Activated T-cell treated with anti-CD3 and anti-CD28 coated beads, Interleukin-2, amount 50 U/mL, for 72 hours (primary cell): Measurements from ENCODE around the gene MGAT5. TPM values are rescaled to one million over a fixed set of nuclear protein-coding genes. Genes with fewer than 3 reads are reported as not detected.
A peak's percentile ranks its signal among the peaks of the same experiment; 100 is the strongest.
"Not testable (repeated sequence)": the region's sequence is repeated elsewhere in the genome, so short reads cannot be mapped to it uniquely, and the experiment has no call there.

Experiments used
- ATAC-seq, 2 donors: fragments of 150-1000 bp; cut with Tn5 transposase; replicated peaks in 1 of 2; 2 replicates each; pipeline ENCODE4 v1.10.0; 2021; ENCODE audit warnings: moderate library complexity in 2 of 2, mild to moderate bottlenecking in 1 of 2
- DNase-seq, 2 donors: peaks; one replicate each; pipeline ENCODE4 v3.0.0; 2021 to 2022; ENCODE audit warnings: mixed read lengths in 1 of 2
- H3K27ac Mint-ChIP-seq: one replicate; pipeline ENCODE4 v1.8.0; 2022; ENCODE audit warnings: mild to moderate bottlenecking, moderate library complexity, mixed read lengths
- H3K27me3 Mint-ChIP-seq: one replicate; pipeline ENCODE4 v1.8.0; 2022; ENCODE audit warnings: low read depth, mixed read lengths
- H3K36me3 Mint-ChIP-seq, 2 donors: one replicate each; pipeline ENCODE4 v1.8.0; 2022; ENCODE audit warnings: mixed read lengths in 2 of 2, mild to moderate bottlenecking in 1 of 2; ENCODE audit not compliant: insufficient read depth in 2 of 2
- H3K4me1 Mint-ChIP-seq: one replicate; pipeline ENCODE4 v1.8.0; 2022; ENCODE audit warnings: low read depth, mixed read lengths
- H3K4me3 Mint-ChIP-seq, 2 donors: one replicate each; pipeline ENCODE4 v1.8.0; 2022; ENCODE audit warnings: mild to moderate bottlenecking in 2 of 2, mixed read lengths in 2 of 2, moderate library complexity in 2 of 2
- H3K9me3 Mint-ChIP-seq, 2 donors: one replicate each; pipeline ENCODE4 v1.8.0; 2022; ENCODE audit warnings: mixed read lengths in 2 of 2
- total RNA-seq, 2 donors: library from RNA; stranded (reverse); gene quantifications; one replicate each; pipeline ENCODE4 v1.2.3, GENCODE V29; 2022

MGAT5 gene
- total RNA-seq, 2 donors from 2014 or later, result 10.9 to 16.2 TPM

- peaks cover 0 to 2% of the 10 kb centered on the region in 2 donors for H3K36me3 Mint-ChIP-seq
- ATAC-seq, result no peak
- no peak overlapping the region for H3K27ac Mint-ChIP-seq
- no peak for DNase-seq
- H3K4me3 Mint-ChIP-seq, result no peak overlapping the region
- peaks cover 0 to 2% of the 10 kb centered on the region in 2 donors for H3K9me3 Mint-ChIP-seq
- H3K4me1 Mint-ChIP-seq, result peaks cover 36% of the 10 kb centered on the region
- no peaks in the 10 kb centered on the region for H3K27me3 Mint-ChIP-seq
Observed at GRCh38 chr2:134293719-134294537, 40.1 kb downstream of the MGAT5 start.

- H3K9me3 Mint-ChIP-seq, DNase-seq, H3K27ac Mint-ChIP-seq, ATAC-seq, H3K27me3 Mint-ChIP-seq, H3K36me3 Mint-ChIP-seq, H3K4me3 Mint-ChIP-seq: not testable (repeated sequence)
- H3K4me1 Mint-ChIP-seq, result peaks cover 36% of the 10 kb centered on the region
Observed at GRCh38 chr2:134294598-134294997, 40.7 kb downstream of the MGAT5 start.

DNA sequence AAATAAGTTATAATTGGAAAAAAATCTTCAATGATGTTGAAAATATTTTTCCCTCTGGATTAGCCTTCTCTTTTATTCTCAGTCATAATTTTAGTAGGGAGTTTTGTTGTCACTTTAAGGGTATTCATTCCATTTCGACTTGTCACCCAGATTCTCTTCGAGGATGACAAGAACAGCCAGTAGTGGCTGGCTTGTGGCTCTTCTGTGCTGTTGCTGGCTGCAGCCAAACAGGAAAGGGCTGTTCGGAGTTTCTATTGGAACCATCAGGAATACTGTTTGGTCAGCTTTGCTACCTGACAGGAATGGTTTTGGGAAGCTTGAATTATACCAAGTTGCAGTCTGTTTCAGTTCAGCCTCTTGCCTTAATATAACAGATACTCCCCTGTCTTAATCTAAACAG lies 41.6 kb downstream of the MGAT5 start:
- no peaks in the 10 kb centered on the region for H3K27me3 Mint-ChIP-seq

DNA sequence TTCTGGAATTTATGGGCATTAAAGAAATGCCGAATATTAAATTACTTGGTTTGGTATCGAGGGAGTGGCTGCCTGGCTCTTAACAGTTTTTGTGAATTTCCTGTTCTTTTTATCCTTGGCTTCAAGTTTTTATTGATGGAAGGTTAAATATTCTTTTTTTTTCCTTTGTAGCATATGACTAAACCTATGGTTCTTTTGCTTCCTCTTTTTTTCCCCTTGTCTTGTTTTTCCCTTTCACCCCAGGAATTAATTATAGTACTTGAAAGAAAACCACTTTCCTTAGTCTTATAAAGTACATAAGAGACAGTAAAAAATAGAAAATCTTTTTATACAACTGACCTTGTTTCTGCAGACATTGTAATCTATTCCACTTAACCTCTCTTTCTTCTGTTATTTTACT lies 42.4 kb downstream of the MGAT5 start:
- DNase-seq (no peak), ATAC-seq (no peak)
- Mint-ChIP-seq H3K4me3 (no peak overlapping the region), H3K9me3 (peaks cover 0 to 2% of the 10 kb centered on the region in 2 donors), H3K27me3 (no peaks in the 10 kb centered on the region), H3K4me1 (peaks cover 52% of the 10 kb centered on the region), H3K27ac (no peak overlapping the region), H3K36me3 (peaks cover 0 to 3% of the 10 kb centered on the region in 2 donors)

More for the DNA sequence above, 41.6 kb downstream of the MGAT5 start:
- Mint-ChIP-seq H3K27ac (peak overlapping the region; percentile 34), H3K4me1 (peaks cover 44% of the 10 kb centered on the region), H3K9me3 (peaks cover 0 to 2% of the 10 kb centered on the region in 2 donors), H3K4me3 (no peak overlapping the region), H3K36me3 (peaks cover 0 to 3% of the 10 kb centered on the region in 2 donors)
- DNase-seq, result no peak
- no peak for ATAC-seq

- DNase-seq (no peak), ATAC-seq (no peak)
- peaks cover 0 to 3% of the 10 kb centered on the region in 2 donors for H3K36me3 Mint-ChIP-seq
- H3K27ac Mint-ChIP-seq, result no peak overlapping the region
- H3K9me3 Mint-ChIP-seq, result peaks cover 0 to 2% of the 10 kb centered on the region in 2 donors
- no peaks in the 10 kb centered on the region for H3K27me3 Mint-ChIP-seq
- no peak overlapping the region for H3K4me3 Mint-ChIP-seq
- peaks cover 61% of the 10 kb centered on the region for H3K4me1 Mint-ChIP-seq
Observed at GRCh38 chr2:134299334-134299733, 45.5 kb downstream of the MGAT5 start.

GRCh38 chr2:134300585-134300984 lies 46.7 kb downstream of the MGAT5 start:
- peaks cover 0 to 2% of the 10 kb centered on the region in 2 donors for H3K9me3 Mint-ChIP-seq
- DNase-seq (no peak), ATAC-seq (no peak)
- H3K4me1 Mint-ChIP-seq, result peaks cover 64% of the 10 kb centered on the region
- peaks cover 0 to 3% of the 10 kb centered on the region in 2 donors for H3K36me3 Mint-ChIP-seq
- peak overlapping the region; percentile 16 for H3K27ac Mint-ChIP-seq
- no peaks in the 10 kb centered on the region for H3K27me3 Mint-ChIP-seq
- no peak overlapping the region for H3K4me3 Mint-ChIP-seq

DNA sequence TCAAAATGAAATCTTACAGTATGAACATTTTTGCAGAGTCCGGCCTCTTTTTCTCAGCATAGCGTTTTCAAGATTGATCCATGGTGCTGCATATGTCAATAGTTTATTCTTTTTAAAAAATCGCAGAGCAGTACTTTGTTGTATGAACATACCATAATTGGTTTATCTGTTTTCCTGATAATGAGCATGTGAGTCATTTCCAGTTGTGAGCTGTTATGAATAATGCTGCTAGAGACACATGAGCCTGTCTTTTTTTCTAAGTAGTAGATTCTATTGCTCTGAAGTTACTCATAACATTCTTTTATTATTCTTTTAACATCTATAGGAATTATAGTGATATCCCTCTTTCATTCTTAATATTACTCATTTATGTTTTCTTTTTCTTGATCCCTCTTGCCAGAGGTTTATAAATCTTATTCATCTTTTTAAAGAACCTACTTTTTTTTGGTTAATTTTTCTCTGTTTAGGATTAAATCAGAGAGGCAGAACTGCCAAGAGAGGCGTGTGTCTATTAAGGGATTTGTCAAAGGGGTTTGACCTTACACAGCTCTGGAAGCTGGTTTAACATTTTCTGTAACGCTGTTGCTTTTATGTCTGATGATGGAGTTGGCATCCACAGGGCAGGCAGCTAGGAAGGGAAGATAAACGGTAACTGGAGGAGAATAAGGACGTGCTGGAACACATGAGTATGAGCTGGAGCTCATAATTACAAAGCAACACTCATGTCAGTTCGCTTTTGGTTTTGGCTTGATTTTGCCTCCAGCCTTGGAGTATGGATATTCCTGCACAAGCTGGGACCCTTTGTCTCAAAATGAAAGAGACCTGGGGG lies 47.4 kb downstream of the MGAT5 start:
- ATAC-seq (peak; percentile 90 to 94), DNase-seq (no peak)
- H3K27me3 Mint-ChIP-seq, result no peaks in the 10 kb centered on the region
- H3K36me3 Mint-ChIP-seq, result peaks cover 0 to 3% of the 10 kb centered on the region in 2 donors
- peak overlapping the region; percentile 83 for H3K27ac Mint-ChIP-seq
- peaks cover 60% of the 10 kb centered on the region for H3K4me1 Mint-ChIP-seq
- peak overlapping the region in 1 of 2 donors; percentile 66 for H3K4me3 Mint-ChIP-seq
- peaks cover 0 to 2% of the 10 kb centered on the region in 2 donors for H3K9me3 Mint-ChIP-seq

- ATAC-seq (no peak), DNase-seq (no peak)
- Mint-ChIP-seq H3K4me3 (peak overlapping the region in 1 of 2 donors; percentile 60), H3K27me3 (no peaks in the 10 kb centered on the region), H3K36me3 (peaks cover 0 to 3% of the 10 kb centered on the region in 2 donors), H3K9me3 (no peaks in the 10 kb centered on the region), H3K4me1 (peaks cover 59% of the 10 kb centered on the region), H3K27ac (peak overlapping the region; percentile 83)
Observed at GRCh38 chr2:134301928-134302260, 48.0 kb downstream of the MGAT5 start.

GRCh38 chr2:134304394-134305108 lies 50.7 kb downstream of the MGAT5 start:
- Mint-ChIP-seq H3K4me1 (peaks cover 78% of the 10 kb centered on the region), H3K27me3 (no peaks in the 10 kb centered on the region), H3K27ac (no peak overlapping the region), H3K9me3 (peaks cover 2% of the 10 kb centered on the region in 2 donors), H3K4me3 (peak overlapping the region in 1 of 2 donors; percentile 48), H3K36me3 (peaks cover 0 to 1% of the 10 kb centered on the region in 2 donors)
- ATAC-seq, result no peak
- no peak for DNase-seq

- no peaks in the 10 kb centered on the region for H3K36me3 Mint-ChIP-seq
- peak overlapping the region in 1 of 2 donors; percentile 48 for H3K4me3 Mint-ChIP-seq
- DNase-seq (no peak), ATAC-seq (no peak)
- peaks cover 73% of the 10 kb centered on the region for H3K4me1 Mint-ChIP-seq
- no peaks in the 10 kb centered on the region for H3K27me3 Mint-ChIP-seq
- H3K27ac Mint-ChIP-seq, result peak overlapping the region; percentile 25
- peaks cover 2% of the 10 kb centered on the region in 2 donors for H3K9me3 Mint-ChIP-seq
Observed at GRCh38 chr2:134305109-134305491, 51.2 kb downstream of the MGAT5 start.

DNA sequence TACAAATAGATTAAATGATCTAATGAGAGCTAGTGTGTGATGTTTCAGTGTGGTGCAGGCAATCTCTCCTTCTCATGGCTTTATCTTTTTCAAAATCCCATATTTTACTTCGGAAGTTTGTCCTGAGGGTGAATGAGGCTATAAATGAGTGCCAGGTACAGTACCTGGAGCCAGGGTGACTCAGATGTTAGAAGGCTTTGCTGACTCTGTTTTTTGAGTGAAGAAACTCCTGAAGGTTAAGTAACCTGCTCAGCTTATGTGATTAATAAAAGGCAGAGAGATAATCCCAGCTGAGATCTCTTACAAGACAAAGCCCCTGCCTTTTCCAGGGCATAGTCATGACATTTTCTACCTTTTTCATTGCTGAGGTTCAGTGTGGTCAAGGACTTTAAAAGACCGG lies 52.6 kb downstream of the MGAT5 start:
- H3K4me3 Mint-ChIP-seq, result no peak overlapping the region
- ATAC-seq, result no peak
- H3K27me3 Mint-ChIP-seq, result no peaks in the 10 kb centered on the region
- H3K9me3 Mint-ChIP-seq, result peaks cover 2% of the 10 kb centered on the region in 2 donors
- H3K36me3 Mint-ChIP-seq, result no peaks in the 10 kb centered on the region
- no peak overlapping the region for H3K27ac Mint-ChIP-seq
- peaks cover 67% of the 10 kb centered on the region for H3K4me1 Mint-ChIP-seq
- no peak for DNase-seq

DNA sequence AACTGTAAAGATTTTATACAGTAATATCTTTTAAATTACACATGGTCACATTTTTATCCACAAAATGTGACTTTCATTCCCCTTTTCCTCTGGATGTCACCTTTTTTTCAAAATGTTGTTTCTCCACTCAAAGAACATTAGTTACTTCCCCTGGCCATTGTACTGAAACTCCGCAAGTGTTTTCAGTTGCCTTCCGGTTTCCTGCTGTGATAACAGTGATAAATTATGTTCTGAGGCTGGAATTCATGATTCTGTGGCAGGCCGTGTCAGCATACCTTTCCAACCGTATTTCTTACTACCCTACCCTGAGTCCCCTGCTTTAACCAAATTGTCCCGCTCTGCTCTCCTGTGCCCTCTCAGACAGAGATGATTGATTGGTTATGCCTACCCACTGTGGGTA lies 53.5 kb downstream of the MGAT5 start:
- peaks cover 2% of the 10 kb centered on the region in 2 donors for H3K9me3 Mint-ChIP-seq
- no peaks in the 10 kb centered on the region for H3K36me3 Mint-ChIP-seq
- H3K27me3 Mint-ChIP-seq, result no peaks in the 10 kb centered on the region
- H3K4me3 Mint-ChIP-seq, result no peak overlapping the region
- ATAC-seq (no peak), DNase-seq (no peak)
- H3K4me1 Mint-ChIP-seq, result peaks cover 67% of the 10 kb centered on the region
- H3K27ac Mint-ChIP-seq, result no peak overlapping the region
